Right atrium auricular region (tissue), 2 donors: ENCODE measurements around the gene POLR2M. TPM values are rescaled to one million over a fixed set of nuclear protein-coding genes. Genes with fewer than 3 reads are reported as not detected.

ENCODE experiments used
- DNase-seq: peaks from one replicate; pipeline ENCODE4 v3.0.0-alpha.2; 2019; ENCODE audit warnings: low spot score
- H3K27ac ChIP-seq, 2 donors: fragments of 200-600 bp; sonication (generic); 1 replicate in 1 of 2; 2 replicates in 1 of 2; pipeline ENCODE4 v1.5.1; 2016 to 2019
- H3K27me3 ChIP-seq, 2 donors: fragments of 200-600 bp; sonication (generic); one replicate each; pipeline versions ENCODE4 v1.5.1 to v1.6.0; 2017 to 2019
- H3K36me3 ChIP-seq: fragments of 200-600 bp; sonication (generic); one replicate; pipeline ENCODE4 v1.5.1; 2016
- H3K4me1 ChIP-seq, 2 donors: fragments of 200-600 bp; sonication (generic); one replicate each; pipeline versions ENCODE4 v1.5.1 to v1.6.0; 2017 to 2019
- H3K4me3 ChIP-seq, 2 donors: fragments of 200-600 bp; sonication (generic); 1 replicate in 1 of 2; 2 replicates in 1 of 2; pipeline ENCODE4 v1.5.1; 2017 to 2019; ENCODE audit warnings: mild to moderate bottlenecking in 1 of 2, moderate library complexity in 1 of 2
- H3K9me3 ChIP-seq, 2 donors: fragments of 200-600 bp; sonication (generic); one replicate each; pipeline ENCODE4 v1.5.1; 2019
- total RNA-seq, 2 donors: library from RNA; depleted of rRNA; stranded (reverse); fragments of >200 nt; gene quantifications; one replicate each; pipeline ENCODE4 v1.1.0, GENCODE V29; 2016
- TF ChIP-seq, protein P1 (sequence below), 2 donors: fragments of 200-600 bp; sonication (generic); IDR thresholded peaks; one replicate each; pipeline ENCODE4 v1.5.1; 2019; ENCODE audit warnings: antibody characterized with exemption in 2 of 2

Gene POLR2M
- total RNA-seq, 2 donors from 2014 or later: 68.0 to 97.5 TPM

DNA sequence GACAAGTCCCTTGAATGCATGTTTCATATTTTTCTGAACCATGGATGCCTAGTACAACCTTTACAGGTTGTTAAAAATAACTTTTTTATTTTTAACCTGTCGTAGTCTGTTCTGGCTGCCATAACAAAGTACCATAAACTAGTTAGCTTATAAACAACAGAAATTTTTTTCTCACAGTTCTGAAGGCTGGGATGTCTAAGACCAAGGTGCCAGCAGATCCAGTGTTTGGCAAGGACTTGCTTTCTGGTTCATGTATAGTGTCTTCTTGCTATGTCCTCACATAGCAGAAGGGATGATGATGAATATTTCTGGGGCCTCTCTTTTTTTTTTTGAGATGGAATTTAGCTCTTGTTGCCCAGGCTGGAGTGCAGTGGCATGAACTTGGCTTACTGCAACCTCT, 23.0 kb upstream of the POLR2M start:
- H3K9me3 ChIP-seq: no peaks in the 10 kb centered on the region
- TF ChIP-seq, protein P1, sequence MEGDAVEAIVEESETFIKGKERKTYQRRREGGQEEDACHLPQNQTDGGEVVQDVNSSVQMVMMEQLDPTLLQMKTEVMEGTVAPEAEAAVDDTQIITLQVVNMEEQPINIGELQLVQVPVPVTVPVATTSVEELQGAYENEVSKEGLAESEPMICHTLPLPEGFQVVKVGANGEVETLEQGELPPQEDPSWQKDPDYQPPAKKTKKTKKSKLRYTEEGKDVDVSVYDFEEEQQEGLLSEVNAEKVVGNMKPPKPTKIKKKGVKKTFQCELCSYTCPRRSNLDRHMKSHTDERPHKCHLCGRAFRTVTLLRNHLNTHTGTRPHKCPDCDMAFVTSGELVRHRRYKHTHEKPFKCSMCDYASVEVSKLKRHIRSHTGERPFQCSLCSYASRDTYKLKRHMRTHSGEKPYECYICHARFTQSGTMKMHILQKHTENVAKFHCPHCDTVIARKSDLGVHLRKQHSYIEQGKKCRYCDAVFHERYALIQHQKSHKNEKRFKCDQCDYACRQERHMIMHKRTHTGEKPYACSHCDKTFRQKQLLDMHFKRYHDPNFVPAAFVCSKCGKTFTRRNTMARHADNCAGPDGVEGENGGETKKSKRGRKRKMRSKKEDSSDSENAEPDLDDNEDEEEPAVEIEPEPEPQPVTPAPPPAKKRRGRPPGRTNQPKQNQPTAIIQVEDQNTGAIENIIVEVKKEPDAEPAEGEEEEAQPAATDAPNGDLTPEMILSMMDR (IDR thresholded peaks at IDR 0.05): no peak
- H3K4me3 ChIP-seq: no peak overlapping the region
- H3K36me3 ChIP-seq: peaks cover 14% of the 10 kb centered on the region
- no peak for DNase-seq
- H3K27ac ChIP-seq: peak overlapping the region; percentile 78 to 81
- no peaks in the 10 kb centered on the region for H3K27me3 ChIP-seq
- H3K4me1 ChIP-seq: peaks cover 0 to 51% of the 10 kb centered on the region in 2 donors

DNA sequence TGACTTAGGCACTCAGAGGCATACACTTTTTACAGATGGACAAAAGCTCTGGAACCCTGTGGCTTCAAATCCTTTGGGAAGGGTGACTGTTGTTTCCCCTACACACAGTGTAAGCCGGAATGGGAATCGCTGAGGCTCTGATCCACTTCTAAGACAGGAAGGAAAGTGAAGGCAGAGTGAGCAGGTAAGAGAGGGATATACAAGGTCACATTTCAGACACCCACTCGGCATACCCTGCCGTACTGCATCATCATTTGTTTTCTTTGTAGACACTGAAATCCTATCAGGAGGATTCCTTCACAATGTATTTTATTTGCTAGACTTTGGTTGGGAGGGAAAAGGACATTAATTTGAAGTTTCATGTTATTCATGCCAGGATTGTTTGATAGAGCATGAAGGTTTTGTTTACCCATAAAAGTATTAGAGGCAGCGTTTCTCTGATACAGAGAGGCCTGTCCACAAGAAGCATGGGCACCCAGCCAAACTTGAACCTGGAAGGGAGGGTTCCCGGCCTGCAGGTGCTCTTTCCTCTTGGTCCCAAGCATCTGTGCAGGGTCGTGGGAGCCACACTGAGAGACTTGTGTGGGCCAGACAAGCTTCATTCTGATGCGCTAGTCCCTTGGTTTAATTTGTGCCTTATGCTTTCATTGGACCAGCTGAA, 21.9 kb upstream of the POLR2M start:
- TF ChIP-seq, protein P1 (IDR thresholded peaks at IDR 0.05): no peak
- H3K27ac ChIP-seq: peak overlapping the region; percentile 78 to 81
- H3K9me3 ChIP-seq: no peaks in the 10 kb centered on the region
- no peak overlapping the region for H3K4me3 ChIP-seq
- H3K27me3 ChIP-seq: no peaks in the 10 kb centered on the region
- no peak for DNase-seq
- H3K4me1 ChIP-seq: peaks cover 0 to 48% of the 10 kb centered on the region in 2 donors
- H3K36me3 ChIP-seq: peaks cover 14% of the 10 kb centered on the region

DNA sequence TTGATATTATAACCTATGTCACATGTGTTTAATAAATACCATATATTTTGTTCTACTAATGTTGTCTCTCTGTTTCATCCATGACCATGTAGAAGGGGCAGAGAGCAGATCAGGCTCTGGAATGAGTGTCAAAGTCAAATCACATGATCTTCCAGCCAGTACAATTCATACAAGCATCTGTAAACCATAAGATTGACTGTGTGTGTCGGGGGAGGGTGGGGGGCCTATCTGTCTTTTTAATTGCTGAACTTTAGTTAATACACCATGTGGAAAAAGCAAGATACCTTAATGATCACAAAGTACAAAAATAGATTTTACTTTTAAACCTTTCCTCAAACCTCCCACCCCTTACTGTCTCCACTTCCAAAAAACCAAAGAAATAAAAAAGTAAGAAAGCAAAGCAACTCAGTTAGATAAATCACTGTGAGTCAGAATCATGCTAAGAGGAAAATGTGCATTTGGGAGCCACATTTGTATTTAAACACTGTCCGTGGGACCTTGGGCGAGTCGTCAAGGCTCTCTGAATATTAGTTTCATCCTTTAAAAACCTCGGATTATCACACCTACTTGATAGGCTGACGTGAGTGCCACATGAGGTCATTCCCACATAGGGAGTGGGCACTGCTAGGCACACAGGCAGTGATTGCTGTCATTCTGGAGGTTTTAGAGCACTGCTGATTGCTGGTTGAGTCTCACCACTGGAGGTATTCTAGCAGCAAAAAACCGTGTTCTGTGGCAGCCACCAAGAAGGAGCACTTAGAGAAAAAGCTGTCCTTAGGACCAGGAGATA, 21.0 kb upstream of the POLR2M start:
- Histone ChIP-seq H3K4me3 (no peak overlapping the region), H3K36me3 (peaks cover 20% of the 10 kb centered on the region), H3K27me3 (no peaks in the 10 kb centered on the region), H3K4me1 (peaks cover 0 to 47% of the 10 kb centered on the region in 2 donors), H3K9me3 (no peaks in the 10 kb centered on the region), H3K27ac (peak overlapping the region; percentile 78 to 81)
- TF ChIP-seq, protein P1 (IDR thresholded peaks at IDR 0.05): no peak
- DNase-seq: no peak

DNA sequence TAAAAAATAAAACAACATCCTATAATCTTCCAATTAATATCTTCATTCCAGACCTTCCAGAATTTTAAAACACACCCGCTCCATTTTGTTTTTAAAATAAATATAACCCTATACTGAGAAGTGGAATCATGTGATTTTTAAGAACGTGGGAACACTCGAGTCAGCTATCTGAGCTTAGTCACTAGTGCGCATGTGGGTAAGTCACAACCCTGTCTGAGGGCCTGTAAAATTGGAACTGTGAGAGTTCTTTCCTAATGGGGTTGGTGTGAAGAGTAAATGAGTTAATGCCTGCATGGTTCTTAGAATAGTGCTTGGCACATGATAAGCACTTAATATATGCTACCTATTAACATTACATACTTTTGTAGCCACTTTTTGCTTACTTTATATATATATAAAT, 19.9 kb upstream of the POLR2M start:
- TF ChIP-seq, protein P1 (IDR thresholded peaks at IDR 0.05): no peak
- H3K9me3 ChIP-seq: no peaks in the 10 kb centered on the region
- H3K36me3 ChIP-seq: peaks cover 30% of the 10 kb centered on the region
- DNase-seq: no peak
- H3K27me3 ChIP-seq: no peaks in the 10 kb centered on the region
- peak overlapping the region; percentile 78 to 81 for H3K27ac ChIP-seq
- H3K4me1 ChIP-seq: peaks cover 0 to 47% of the 10 kb centered on the region in 2 donors
- H3K4me3 ChIP-seq: no peak overlapping the region

DNA sequence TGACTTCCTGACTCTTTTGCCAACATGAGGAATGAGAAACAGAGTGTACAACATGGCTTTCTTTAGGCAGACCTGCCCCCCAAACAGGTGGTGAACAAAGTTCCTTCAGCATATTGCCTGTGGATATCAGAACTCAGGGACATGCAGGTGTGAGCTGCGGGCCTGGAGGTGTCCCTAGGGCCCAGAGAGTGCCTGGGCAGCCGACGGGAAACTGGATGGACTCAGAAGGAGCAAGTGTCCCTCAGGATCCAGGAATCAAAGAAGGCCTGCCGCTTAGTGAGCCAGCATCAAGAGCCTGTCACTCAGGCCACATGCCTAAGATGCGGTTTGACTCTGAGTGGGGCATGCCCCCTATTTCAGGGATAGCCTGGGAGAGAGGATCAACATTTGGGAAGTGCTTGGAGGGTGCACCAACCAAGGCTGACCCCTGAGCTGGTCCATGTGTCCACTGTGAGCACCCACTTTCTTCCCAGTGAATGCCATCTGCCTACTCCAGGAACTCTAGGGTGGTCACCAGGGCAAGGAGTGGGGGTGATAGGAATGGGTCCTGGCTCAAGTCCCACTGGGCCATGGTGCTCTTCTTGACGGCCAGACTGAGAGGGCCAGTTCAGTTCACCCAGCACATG, 16.1 kb upstream of the POLR2M start:
- Histone ChIP-seq H3K9me3 (no peaks in the 10 kb centered on the region), H3K4me3 (no peak overlapping the region), H3K27me3 (no peaks in the 10 kb centered on the region), H3K4me1 (peaks cover 0 to 37% of the 10 kb centered on the region in 2 donors), H3K27ac (peak overlapping the region; percentile 50 to 64), H3K36me3 (peaks cover 24% of the 10 kb centered on the region)
- no peak for DNase-seq
- TF ChIP-seq, protein P1 (IDR thresholded peaks at IDR 0.05): no peak
